ENCODE measurements around the gene CT47B1. TPM values are rescaled to one million over a fixed set of nuclear protein-coding genes. Genes with fewer than 3 reads are reported as not detected.
"Not testable (repeated sequence)": the region's sequence is repeated elsewhere in the genome, so short reads cannot be mapped to it uniquely, and the experiment has no call there.

Gene CT47B1
- total RNA-seq (not detected), polyA plus RNA-seq (not detected)

- not testable (repeated sequence) for H3K4me3 ChIP-seq (ENCODE audit: low read depth in 1 of 3, low read length in 3 of 3); DNase-seq (ENCODE audit: low spot score); H3K27me3 ChIP-seq (ENCODE audit: control insufficient read depth in 4 of 4, insufficient read depth in 4 of 4, low read length in 3 of 4); H3K9ac ChIP-seq (ENCODE audit: low read depth in 1 of 2, low read length in 2 of 2); H3K9me3 ChIP-seq (ENCODE audit: control insufficient read depth in 4 of 4, low read length in 3 of 4); H3K27ac ChIP-seq (ENCODE audit: low read depth in 1 of 2, low read length in 2 of 2); H3K36me3 ChIP-seq (ENCODE audit: control insufficient read depth in 4 of 4, insufficient read depth in 3 of 4, low read depth in 1 of 4, low read length in 3 of 4); H3K4me1 ChIP-seq (ENCODE audit: control insufficient read depth in 4 of 4, insufficient read depth in 4 of 4, low read length in 3 of 4)
- no CpG with 5 or more reads among the region's 7 CpGs for WGBS
Measured at GRCh38 chrX:120875766-120876165, at the start of gene CT47B1. Gene CT47B1, minus strand, starts transcription at chrX:120875866. Its CDS starts 196 bp downstream, at chrX:120875670.

GRCh38 chrX:120874678-120875557 is 748 bp downstream of the CT47B1 start:
- Histone ChIP-seq H3K9me3 (ENCODE audit: control insufficient read depth in 4 of 4, low read length in 3 of 4) (no peaks in the 10 kb centered on the region), H3K4me3 (ENCODE audit: low read depth in 1 of 3, low read length in 3 of 3) (no peak overlapping the region), H3K4me1 (ENCODE audit: control insufficient read depth in 4 of 4, insufficient read depth in 4 of 4, low read length in 3 of 4) (no peaks in the 10 kb centered on the region), H3K9ac (ENCODE audit: low read depth in 1 of 2, low read length in 2 of 2) (no peak overlapping the region), H3K27ac (ENCODE audit: low read depth in 1 of 2, low read length in 2 of 2) (no peak overlapping the region), H3K27me3 (ENCODE audit: control insufficient read depth in 4 of 4, insufficient read depth in 4 of 4, low read length in 3 of 4) (no peaks in the 10 kb centered on the region), H3K36me3 (ENCODE audit: control insufficient read depth in 4 of 4, insufficient read depth in 3 of 4, low read depth in 1 of 4, low read length in 3 of 4) (no peaks in the 10 kb centered on the region)
- no peak for TF ChIP-seq REST (IDR thresholded peaks at IDR 0.05)
- no peak for TF ChIP-seq EGR1 (IDR thresholded peaks at IDR 0.05; ENCODE audit: low read depth in 2 of 2)
- TF ChIP-seq TAF1 (conservative IDR thresholded peaks at IDR 0.05): no peak
- no peak for TF ChIP-seq SP1 (IDR thresholded peaks at IDR 0.05)
- no peak for TF ChIP-seq HNF4A (conservative IDR thresholded peaks at IDR 0.05)
- TF ChIP-seq HNF4G (IDR thresholded peaks at IDR 0.05): no peak
- TF ChIP-seq RXRA (IDR thresholded peaks at IDR 0.05): no peak
- TF ChIP-seq JUND (IDR thresholded peaks at IDR 0.05): no peak
- no peak for TF ChIP-seq NR2F2 (IDR thresholded peaks at IDR 0.05)
- TF ChIP-seq FOXA2 (IDR thresholded peaks at IDR 0.05): no peak
- TF ChIP-seq ZBTB33 (IDR thresholded peaks at IDR 0.05): no peak
- TF ChIP-seq RAD21 (IDR thresholded peaks at IDR 0.05): no peak
- no peak for TF ChIP-seq FOXA1 (IDR thresholded peaks at IDR 0.05)
- TF ChIP-seq ATF3 (IDR thresholded peaks at IDR 0.05): no peak
- TF ChIP-seq YY1 (IDR thresholded peaks at IDR 0.05): no peak
- TF ChIP-seq MAX (IDR thresholded peaks at IDR 0.05): no peak
- TF ChIP-seq GABPA (IDR thresholded peaks at IDR 0.05 in 1 of 2, conservative IDR thresholded peaks at IDR 0.05 in 1 of 2): no peak
- no peak for TF ChIP-seq CTCF (IDR thresholded peaks at IDR 0.05; ENCODE audit: low read depth, low read length, missing input control)
- no peak for DNase-seq (ENCODE audit: low spot score)
- WGBS: 97% methylated on average over 61 of the region's 61 CpGs
